Choroid plexus epithelial cell (primary cell): Measurements from ENCODE around the gene REPIN1.

ENCODE experiments used
- DNase-seq: peaks from one replicate; pipeline ENCODE4 v3.0.0-alpha.2; 2010; ENCODE audit warnings: low read depth
- H3K4me3 ChIP-seq: 2 replicates; pipeline ENCODE4 v1.5.1; 2011; ENCODE audit warnings: low read depth, mild to moderate bottlenecking, control low read depth, low read length, moderate library complexity
- TF ChIP-seq, protein P1 (sequence below): conservative IDR thresholded peaks from 2 replicates; pipeline ENCODE4 v1.5.1; 2011; ENCODE audit warnings: low read depth, mild to moderate bottlenecking, control low read depth, inconsistent platforms, low read length, moderate library complexity

REPIN1 gene

GRCh38 chr7:150412016-150412415, 43.4 kb downstream of the REPIN1 start:
- no peak for DNase-seq
- TF ChIP-seq, protein P1, sequence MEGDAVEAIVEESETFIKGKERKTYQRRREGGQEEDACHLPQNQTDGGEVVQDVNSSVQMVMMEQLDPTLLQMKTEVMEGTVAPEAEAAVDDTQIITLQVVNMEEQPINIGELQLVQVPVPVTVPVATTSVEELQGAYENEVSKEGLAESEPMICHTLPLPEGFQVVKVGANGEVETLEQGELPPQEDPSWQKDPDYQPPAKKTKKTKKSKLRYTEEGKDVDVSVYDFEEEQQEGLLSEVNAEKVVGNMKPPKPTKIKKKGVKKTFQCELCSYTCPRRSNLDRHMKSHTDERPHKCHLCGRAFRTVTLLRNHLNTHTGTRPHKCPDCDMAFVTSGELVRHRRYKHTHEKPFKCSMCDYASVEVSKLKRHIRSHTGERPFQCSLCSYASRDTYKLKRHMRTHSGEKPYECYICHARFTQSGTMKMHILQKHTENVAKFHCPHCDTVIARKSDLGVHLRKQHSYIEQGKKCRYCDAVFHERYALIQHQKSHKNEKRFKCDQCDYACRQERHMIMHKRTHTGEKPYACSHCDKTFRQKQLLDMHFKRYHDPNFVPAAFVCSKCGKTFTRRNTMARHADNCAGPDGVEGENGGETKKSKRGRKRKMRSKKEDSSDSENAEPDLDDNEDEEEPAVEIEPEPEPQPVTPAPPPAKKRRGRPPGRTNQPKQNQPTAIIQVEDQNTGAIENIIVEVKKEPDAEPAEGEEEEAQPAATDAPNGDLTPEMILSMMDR, result no peak

DNA sequence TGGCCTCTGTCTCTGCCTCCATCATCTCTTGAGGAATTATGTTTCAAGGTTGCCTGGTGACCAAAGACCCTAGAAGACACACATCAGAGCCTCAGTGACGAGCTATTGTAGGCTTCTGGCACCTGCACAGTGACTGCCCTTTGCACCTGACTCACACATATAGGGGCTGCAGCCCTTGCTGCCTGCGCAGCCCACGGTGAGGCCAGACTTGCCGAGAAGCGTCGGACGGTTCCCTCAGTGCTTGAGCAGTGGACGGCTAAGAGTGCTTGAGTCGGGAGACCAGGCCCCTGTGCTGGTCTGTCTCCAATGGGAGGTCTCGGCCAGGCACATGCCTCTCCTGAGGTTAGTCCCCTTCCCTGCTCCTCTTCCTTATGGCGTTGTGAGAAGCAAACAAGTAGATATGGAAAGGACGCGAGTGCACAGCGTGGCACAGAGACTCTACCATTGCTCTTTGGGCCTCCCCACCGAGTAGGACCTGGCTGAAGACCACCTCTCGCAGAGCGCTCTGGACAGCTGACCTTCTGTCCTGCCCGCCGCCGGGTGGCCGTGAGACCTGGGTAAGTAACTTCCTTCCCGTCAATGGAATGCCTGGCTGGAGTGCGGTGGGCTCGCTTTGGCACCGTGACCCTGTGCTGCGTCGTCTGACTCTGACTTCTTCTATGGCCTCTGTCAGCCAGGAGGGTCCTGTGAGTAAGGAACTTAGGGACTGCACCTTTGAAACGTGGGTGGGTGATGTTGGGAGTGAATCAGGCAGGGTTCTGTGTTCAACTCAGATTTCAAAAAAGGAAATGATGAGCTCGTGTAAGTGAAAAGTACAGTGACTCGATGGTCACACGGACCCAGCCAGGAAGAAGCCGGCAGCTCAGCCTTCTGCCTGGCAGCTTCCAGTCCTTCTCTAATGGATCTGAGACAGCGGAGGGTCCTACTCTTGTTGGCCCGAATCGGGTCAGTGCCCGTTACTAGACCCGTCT, 44.2 kb downstream of the REPIN1 start:
- TF ChIP-seq, protein P1, result no peak
- no peak overlapping the region for H3K4me3 ChIP-seq
- no peak for DNase-seq

More at GRCh38 chr7:150412016-150412415, 43.4 kb downstream of the REPIN1 start:
- no peak overlapping the region for H3K4me3 ChIP-seq

GRCh38 chr7:150413640-150414081, 45.0 kb downstream of the REPIN1 start:
- no peak overlapping the region for H3K4me3 ChIP-seq
- TF ChIP-seq, protein P1, result no peak
- DNase-seq, result no peak

DNA sequence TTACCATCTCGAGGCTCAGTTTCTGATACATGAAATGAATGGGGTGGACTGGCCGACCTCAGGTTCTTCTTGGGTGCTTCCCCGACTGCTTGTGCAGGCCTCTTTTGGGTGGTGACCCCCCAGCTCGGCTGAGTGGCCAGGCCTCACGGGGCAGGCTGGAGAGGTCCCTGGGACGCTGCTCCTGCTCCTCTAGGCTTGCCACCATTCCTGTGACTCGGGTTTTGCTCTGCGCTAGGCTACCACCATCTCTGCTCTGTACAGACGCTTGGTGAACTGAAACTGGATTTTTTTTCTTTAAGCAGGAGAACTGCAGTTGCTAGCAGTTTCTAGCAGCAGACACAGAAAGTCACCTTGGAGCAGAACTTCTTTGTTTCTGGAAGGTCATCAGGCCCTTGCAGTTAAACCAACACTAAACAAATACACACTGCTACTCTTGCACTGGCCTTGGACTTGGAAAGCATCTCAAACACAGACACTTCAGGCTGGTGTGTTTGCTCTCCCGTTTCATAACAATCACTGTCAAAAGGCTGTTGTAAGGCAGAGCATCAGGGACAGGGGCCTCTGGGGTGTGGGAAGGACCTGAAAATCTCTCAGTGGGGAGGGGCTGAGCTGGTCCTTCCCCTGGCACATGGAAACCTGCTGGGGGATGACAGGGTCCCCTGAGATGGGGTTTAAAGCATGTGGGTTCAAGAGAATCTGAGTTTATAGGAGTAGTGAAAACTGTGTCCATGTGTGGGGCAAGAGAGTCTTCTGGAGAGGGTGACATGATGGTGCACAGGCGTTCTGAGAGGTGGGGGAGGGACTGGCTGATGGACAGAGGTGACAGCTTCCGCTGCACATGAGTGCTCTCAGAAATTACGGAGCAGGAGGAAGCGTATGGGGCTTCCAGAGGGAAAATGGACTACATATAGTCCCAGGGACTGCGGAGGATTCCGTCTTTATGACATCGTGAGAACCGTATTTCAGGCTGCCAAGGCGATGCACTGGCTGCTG, 46.8 kb downstream of the REPIN1 start:
- H3K4me3 ChIP-seq, result no peak overlapping the region
- no peak for DNase-seq
- TF ChIP-seq, protein P1, result no peak

GRCh38 chr7:150417239-150417638, 48.6 kb downstream of the REPIN1 start:
- DNase-seq, result no peak
- TF ChIP-seq, protein P1, result no peak
- no peak overlapping the region for H3K4me3 ChIP-seq

- DNase-seq, result no peak
- no peak overlapping the region for H3K4me3 ChIP-seq
- TF ChIP-seq, protein P1, result peak; percentile 39
These were observed 49.2 kb downstream of the REPIN1 start for GRCh38 chr7:150417863-150418262.
